OCI-LY7 (cell line): ENCODE results near the gene DISP1. TPM values are rescaled to one million over a fixed set of nuclear protein-coding genes. Genes with fewer than 3 reads are reported as not detected.
"Not testable (repeated sequence)": the region's sequence is repeated elsewhere in the genome, so short reads cannot be mapped to it uniquely, and the experiment has no call there.

Experiments
- BruUV-seq: library from RNA; stranded (reverse); fragments of 400-500 nt; replicated peaks from 2 replicates; lab custom pipeline; 2021; lab: Mats Ljungman, UMichigan
- CTCF ChIA-PET: fragments of 300-600 bp; sonication (Branson Sonifier 250); formaldehyde crosslinking; loops from one replicate; lab custom pipeline; 2022; ENCODE audit warnings: antibody characterized with exemption; ENCODE audit not compliant: unreplicated experiment; lab: Charles Lee
- POLR2A ChIA-PET: fragments of 300-600 bp; sonication (Branson Sonifier 250); formaldehyde crosslinking; loops from one replicate; lab custom pipeline; 2022; ENCODE audit warnings: antibody characterized with exemption; lab: Charles Lee
- DNase-seq: peaks from one replicate; pipeline ENCODE4 v3.0.0-alpha.2; 2015; ENCODE audit warnings: low spot score
- H2AFZ ChIP-seq: fragments of 200-600 bp; sonication (generic), shearing (Covaris generic); 2 replicates; pipeline ENCODE4 v1.6.1; 2014; ENCODE audit warnings: mild to moderate bottlenecking, antibody characterized with exemption, low read length, moderate library complexity
- H3K27ac ChIP-seq: fragments of 200-600 bp; sonication (generic); 2 replicates; pipeline ENCODE4 v1.5.1; 2014; ENCODE audit warnings: mixed run types, low read depth, mild to moderate bottlenecking, moderate library complexity, low read length, inconsistent platforms; ENCODE audit not compliant: poor library complexity, severe bottlenecking
- H3K36me3 ChIP-seq: fragments of 200-600 bp; sonication (generic); 2 replicates; pipeline ENCODE4 v1.6.1; 2014; ENCODE audit warnings: mild to moderate bottlenecking, antibody characterized with exemption, low read length, moderate library complexity, mixed read lengths; ENCODE audit not compliant: insufficient read depth
- H3K4me1 ChIP-seq: fragments of 200-600 bp; sonication (generic); 2 replicates; pipeline ENCODE4 v1.5.1; 2014; ENCODE audit warnings: mild to moderate bottlenecking, low read length; ENCODE audit not compliant: insufficient read depth, poor library complexity, severe bottlenecking
- H3K4me2 ChIP-seq: fragments of 200-600 bp; sonication (generic); 2 replicates; pipeline ENCODE4 v1.6.1; 2014; ENCODE audit warnings: mild to moderate bottlenecking, low read length
- H3K4me3 ChIP-seq: fragments of 200-600 bp; sonication (generic); 2 replicates; pipeline ENCODE4 v1.5.1; 2014; ENCODE audit warnings: mild to moderate bottlenecking, low read depth, low read length; ENCODE audit not compliant: poor library complexity, severe bottlenecking
- H3K79me2 ChIP-seq: fragments of 200-600 bp; sonication (generic); 2 replicates; pipeline ENCODE4 v1.6.1; 2016; ENCODE audit warnings: low read depth, mild to moderate bottlenecking, low read length, moderate library complexity, mixed read lengths; ENCODE audit not compliant: insufficient read depth
- H3K9me2 ChIP-seq: fragments of 200-600 bp; sonication (generic); 2 replicates; pipeline ENCODE4 v1.6.1; 2016; ENCODE audit warnings: mild to moderate bottlenecking, low read length, mixed read lengths; ENCODE audit not compliant: insufficient read depth
- H3K9me3 ChIP-seq: fragments of 200-600 bp; sonication (generic); 2 replicates; pipeline ENCODE4 v1.6.1; 2014; ENCODE audit warnings: mild to moderate bottlenecking, mixed run types, low read length, mixed read lengths
- H4K20me1 ChIP-seq: fragments of 200-600 bp; sonication (generic); 2 replicates; pipeline ENCODE4 v1.6.1; 2014; ENCODE audit warnings: mild to moderate bottlenecking, antibody characterized with exemption, low read length, moderate library complexity, mixed read lengths; ENCODE audit not compliant: insufficient read depth
- EZH2phosphoT487 ChIP-seq: fragments of 200-600 bp; sonication (generic); IDR thresholded peaks from 2 replicates; pipeline ENCODE4 v1.6.1; 2018; ENCODE audit warnings: low read depth, borderline replicate concordance, mild to moderate bottlenecking, mixed run types, antibody characterized with exemption, low read length, moderate library complexity, mixed read lengths
- intact Hi-C: fragments of 100-400 bp; cut with micrococcal nuclease; formaldehyde crosslinking; loops from one replicate; pipeline ENCODE4 v1.10.0; 2022; ENCODE audit not compliant: unreplicated experiment
- total RNA-seq, 2 experiments: library from RNA; depleted of rRNA in 1 of 2; stranded (reverse); fragments of >200 nt in 1 of 2; shearing (Covaris generic) in 1 of 2; gene quantifications; 2 replicates each; pipeline ENCODE4 v1.2.3, GENCODE V29; 2014 to 2022
- TF ChIP-seq, protein P1 (sequence below): fragments of 200-600 bp; sonication (generic); conservative IDR thresholded peaks from 2 replicates; pipeline ENCODE4 v1.5.1; 2014; ENCODE audit warnings: mild to moderate bottlenecking, antibody characterized with exemption, low read length, moderate library complexity, mixed read lengths

Gene DISP1
- total RNA-seq, 2 experiments from 2014 or later = 0.48 to 1.1 TPM

DNA sequence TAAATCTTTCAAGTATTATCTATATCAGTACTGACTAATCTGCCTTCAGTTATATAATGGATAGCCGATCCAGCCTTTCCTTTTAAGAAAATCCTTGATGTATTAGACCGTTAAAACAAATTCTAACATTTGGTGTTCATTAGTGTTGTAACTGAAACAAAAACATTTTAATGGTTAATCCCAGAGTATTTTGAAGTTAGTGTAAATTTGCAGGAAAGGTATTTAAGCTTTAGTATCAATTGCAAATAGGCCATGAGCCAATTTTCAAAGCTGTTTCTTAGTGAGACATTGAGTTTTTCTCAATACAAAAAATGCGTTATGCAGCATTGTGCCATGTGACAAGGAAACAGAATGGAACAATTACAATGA is 29.6 kb downstream of the DISP1 start:
- no peak overlapping the region for H2AFZ ChIP-seq
- TF ChIP-seq, protein P1, sequence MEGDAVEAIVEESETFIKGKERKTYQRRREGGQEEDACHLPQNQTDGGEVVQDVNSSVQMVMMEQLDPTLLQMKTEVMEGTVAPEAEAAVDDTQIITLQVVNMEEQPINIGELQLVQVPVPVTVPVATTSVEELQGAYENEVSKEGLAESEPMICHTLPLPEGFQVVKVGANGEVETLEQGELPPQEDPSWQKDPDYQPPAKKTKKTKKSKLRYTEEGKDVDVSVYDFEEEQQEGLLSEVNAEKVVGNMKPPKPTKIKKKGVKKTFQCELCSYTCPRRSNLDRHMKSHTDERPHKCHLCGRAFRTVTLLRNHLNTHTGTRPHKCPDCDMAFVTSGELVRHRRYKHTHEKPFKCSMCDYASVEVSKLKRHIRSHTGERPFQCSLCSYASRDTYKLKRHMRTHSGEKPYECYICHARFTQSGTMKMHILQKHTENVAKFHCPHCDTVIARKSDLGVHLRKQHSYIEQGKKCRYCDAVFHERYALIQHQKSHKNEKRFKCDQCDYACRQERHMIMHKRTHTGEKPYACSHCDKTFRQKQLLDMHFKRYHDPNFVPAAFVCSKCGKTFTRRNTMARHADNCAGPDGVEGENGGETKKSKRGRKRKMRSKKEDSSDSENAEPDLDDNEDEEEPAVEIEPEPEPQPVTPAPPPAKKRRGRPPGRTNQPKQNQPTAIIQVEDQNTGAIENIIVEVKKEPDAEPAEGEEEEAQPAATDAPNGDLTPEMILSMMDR = no peak
- no peak for TF ChIP-seq EZH2phosphoT487
- no peaks in the 10 kb centered on the region for H3K4me1 ChIP-seq
- ChIA-PET POLR2A (no interaction called here), CTCF (no interaction called here)
- DNase-seq = no peak
- BruUV-seq = no TSS peak
- no peaks in the 10 kb centered on the region for H3K9me2 ChIP-seq
- no peak overlapping the region for H3K4me3 ChIP-seq
- no peaks in the 10 kb centered on the region for H3K79me2 ChIP-seq
- H3K4me2 ChIP-seq = no peak overlapping the region
- H3K9me3 ChIP-seq = no peaks in the 10 kb centered on the region
- intact Hi-C loops = no loop called here
- no peak overlapping the region for H3K27ac ChIP-seq
- no peaks in the 10 kb centered on the region for H4K20me1 ChIP-seq
- H3K36me3 ChIP-seq = no peaks in the 10 kb centered on the region

DNA sequence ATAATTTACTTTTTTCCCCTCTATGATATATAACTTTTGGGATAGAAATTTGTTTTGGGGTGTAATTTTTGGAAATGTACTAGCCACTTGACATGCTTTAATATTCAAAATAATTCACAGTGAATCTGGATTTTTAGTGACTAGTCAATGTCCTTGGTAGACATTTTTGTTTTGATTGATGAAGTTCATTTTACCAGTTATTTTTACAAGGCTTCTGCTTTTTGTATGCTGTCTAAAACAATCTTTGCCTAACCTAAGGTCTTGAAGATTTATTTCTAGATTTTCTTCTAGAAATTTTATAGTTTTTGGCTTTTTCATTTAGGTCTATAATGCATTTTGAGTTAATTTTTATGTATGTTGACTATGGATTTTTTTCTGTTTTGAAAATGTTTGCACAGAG is 30.9 kb downstream of the DISP1 start:
- Histone ChIP-seq H3K36me3 (no peaks in the 10 kb centered on the region), H4K20me1 (no peaks in the 10 kb centered on the region), H3K79me2 (no peaks in the 10 kb centered on the region), H3K4me2 (no peak overlapping the region), H3K9me2 (no peaks in the 10 kb centered on the region), H3K27ac (no peak overlapping the region), H3K4me3 (no peak overlapping the region), H3K4me1 (no peaks in the 10 kb centered on the region), H2AFZ (no peak overlapping the region), H3K9me3 (no peaks in the 10 kb centered on the region)
- POLR2A ChIA-PET = no interaction called here
- no TSS peak for BruUV-seq
- CTCF ChIA-PET = no interaction called here
- intact Hi-C loops = no loop called here
- no peak for DNase-seq
- TF ChIP-seq EZH2phosphoT487 = no peak
- TF ChIP-seq, protein P1 = no peak

DNA sequence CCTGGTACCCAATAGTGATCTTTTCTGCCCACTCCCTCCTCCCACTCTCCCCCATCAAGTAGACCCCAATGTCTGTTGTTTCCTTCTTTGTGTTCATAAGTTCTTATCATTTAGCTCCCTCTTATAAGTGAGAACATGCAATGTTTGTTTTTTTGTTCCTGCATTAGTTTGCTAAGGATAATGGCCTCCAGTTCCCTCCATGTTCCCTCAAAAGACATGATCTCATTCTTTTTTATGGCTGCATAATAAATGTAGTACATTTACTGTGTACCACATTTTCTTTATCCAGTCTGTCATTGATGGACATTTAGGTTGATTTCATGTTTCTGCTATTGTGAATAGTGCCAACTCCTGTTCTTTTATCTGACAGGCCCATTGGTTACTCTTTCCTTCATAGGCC is 35.7 kb downstream of the DISP1 start:
- DNase-seq = not testable (repeated sequence)

More for the DNA sequence above, 35.7 kb downstream of the DISP1 start:
- H2AFZ ChIP-seq, intact Hi-C loops, H3K4me2 ChIP-seq, H3K36me3 ChIP-seq, H4K20me1 ChIP-seq, H3K4me3 ChIP-seq, CTCF ChIA-PET, H3K79me2 ChIP-seq, H3K9me2 ChIP-seq, H3K27ac ChIP-seq, H3K9me3 ChIP-seq, POLR2A ChIA-PET, BruUV-seq, H3K4me1 ChIP-seq: not testable (repeated sequence)
